ENCODE data around the gene OIT3. TPM values are rescaled to one million over a fixed set of nuclear protein-coding genes. Genes with fewer than 3 reads are reported as not detected.
"Not testable (repeated sequence)": the region's sequence is repeated elsewhere in the genome, so short reads cannot be mapped to it uniquely, and the experiment has no call there.

Gene OIT3
- polyA plus RNA-seq, 1 donor, result 3.0 TPM

GRCh38 chr10:72903941-72904446 is 10.5 kb downstream of the OIT3 start:
- not testable (repeated sequence) for DNase-seq

DNA sequence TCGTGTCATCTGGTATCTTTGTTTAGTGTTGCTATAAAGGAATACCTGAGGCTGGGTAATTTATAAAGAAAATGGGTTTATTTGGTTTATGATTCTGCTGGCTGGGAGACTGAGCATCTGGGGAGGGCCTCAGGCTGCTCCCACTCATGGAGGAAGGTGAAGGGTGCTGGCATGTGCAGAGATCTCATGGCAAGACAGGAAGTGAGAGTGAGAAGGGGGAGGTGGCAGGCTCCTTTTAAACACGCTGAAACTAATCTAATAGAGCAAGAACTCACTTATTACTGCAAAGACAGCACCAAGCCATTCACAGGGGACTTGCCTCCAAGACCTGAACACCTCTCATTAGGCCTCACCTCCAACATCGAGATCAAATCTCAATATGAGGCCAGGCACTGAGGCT is 11.3 kb downstream of the OIT3 start:
- no peak for DNase-seq

DNA sequence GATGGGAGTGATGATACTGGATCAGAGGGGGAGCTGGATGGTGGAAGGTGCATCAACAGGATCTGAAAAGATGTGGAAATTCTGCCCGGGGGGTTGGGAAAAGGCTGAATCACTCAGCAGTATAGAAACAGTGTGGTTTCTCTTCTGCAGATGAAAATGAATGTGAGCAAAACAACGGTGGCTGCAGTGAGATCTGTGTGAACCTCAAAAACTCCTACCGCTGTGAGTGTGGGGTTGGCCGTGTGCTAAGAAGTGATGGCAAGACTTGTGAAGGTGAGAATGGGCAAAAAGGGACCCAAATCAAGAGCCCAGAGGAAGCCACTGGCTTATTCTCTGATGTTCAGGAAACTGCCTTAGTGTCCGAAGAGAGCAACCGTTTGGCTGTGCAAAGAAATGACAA is 12.9 kb downstream of the OIT3 start:
- no peak for DNase-seq

- DNase-seq, result no peak
Observed at GRCh38 chr10:72910705-72911104, 17.2 kb downstream of the OIT3 start.

GRCh38 chr10:72911758-72912157 is 18.2 kb downstream of the OIT3 start:
- DNase-seq, result no peak

DNA sequence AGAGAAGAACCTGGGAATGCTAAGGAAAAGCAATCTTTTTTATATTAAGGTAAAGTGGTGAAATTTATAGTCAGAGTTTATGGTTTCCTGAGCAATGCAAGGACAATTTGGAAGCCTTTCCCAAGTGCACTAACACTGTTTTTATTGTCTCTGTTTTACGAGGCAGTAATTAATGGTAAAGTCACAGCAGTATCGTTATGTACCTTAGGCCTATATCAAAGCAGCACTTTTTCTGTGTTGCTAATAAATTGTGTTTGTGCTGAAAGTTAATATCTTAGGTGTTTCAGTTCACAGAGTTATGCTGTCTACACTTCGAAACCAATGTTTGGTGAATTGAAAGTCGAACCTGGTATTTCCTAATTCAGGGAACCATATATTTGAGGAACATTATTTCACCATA is 19.2 kb downstream of the OIT3 start:
- peak; percentile 32 for DNase-seq

- no peak for DNase-seq
Observed at GRCh38 chr10:72913287-72913686, 19.7 kb downstream of the OIT3 start.

GRCh38 chr10:72917201-72917600 is 23.7 kb downstream of the OIT3 start:
- not testable (repeated sequence) for DNase-seq

DNA sequence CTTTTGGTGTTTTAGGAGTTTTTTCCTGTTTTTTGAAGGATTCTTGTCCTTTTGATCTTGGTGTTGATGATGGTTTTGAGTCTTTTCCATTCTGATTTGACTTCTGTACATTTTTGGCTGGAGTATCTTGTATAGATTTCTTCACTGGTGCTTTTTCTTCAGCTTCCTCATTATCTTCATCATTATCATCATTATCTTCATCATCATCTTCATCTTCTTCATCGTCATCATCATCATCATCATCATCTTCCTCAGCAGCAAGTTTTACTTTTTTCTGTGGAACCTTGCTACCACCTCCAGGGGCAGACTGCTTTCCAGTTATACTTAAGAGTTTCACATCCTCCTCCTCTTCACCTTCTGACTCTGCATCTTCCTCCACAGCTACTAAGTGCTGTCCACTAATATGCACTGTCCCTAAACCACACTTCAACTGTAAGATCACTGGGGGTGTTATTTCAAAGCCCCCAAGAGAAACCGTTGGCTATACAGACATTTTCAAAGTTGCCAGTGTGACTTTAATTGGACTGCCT is 24.3 kb downstream of the OIT3 start:
- not testable (repeated sequence) for DNase-seq

GRCh38 chr10:72918352-72918751 is 24.8 kb downstream of the OIT3 start:
- DNase-seq, result no peak

DNA sequence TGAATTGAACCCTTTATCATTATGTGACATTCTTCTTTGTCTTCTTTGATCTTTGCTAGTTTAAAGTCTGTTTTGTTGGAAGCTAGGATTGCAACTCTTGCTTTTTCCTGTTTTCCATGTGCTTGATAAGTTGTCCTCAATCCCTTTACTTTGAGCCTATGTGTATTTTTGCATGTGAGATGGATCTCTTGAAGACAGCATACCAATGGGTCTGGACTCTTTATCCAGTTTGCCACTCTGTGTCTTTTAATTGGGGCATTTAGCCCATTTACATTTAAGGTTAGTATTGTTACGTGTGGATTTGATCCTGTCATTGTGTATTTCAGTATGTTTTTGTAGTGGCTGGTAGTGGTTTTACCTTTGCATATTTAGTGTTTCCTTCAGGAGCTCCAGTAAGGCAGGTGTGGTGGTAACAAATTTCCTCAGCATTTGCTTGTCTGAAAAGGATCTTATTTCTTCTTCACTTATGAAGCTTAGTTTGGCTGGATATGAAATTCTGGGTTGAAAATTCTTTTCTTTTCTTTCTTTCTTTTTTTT is 27.7 kb downstream of the OIT3 start:
- DNase-seq, result not testable (repeated sequence)

DNA sequence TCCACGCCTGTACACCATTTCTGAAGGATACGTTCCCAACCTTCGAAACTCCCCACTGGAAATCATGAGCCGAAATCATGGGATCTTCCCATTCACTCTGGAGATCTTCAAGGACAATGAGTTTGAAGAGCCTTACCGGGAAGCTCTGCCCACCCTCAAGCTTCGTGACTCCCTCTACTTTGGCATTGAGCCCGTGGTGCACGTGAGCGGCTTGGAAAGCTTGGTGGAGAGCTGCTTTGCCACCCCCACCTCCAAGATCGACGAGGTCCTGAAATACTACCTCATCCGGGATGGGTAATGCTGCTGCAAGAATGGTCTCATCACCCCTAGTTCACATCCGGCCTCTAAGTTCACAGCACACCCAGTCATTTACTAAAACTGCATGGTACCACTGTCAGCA is 30.8 kb downstream of the OIT3 start:
- DNase-seq, result no peak

- DNase-seq, result no peak
Observed at GRCh38 chr10:72925951-72926465, 32.5 kb downstream of the OIT3 start.

GRCh38 chr10:72927485-72927884 is 33.9 kb downstream of the OIT3 start:
- no peak for DNase-seq

- DNase-seq, result no peak
Observed at GRCh38 chr10:72928798-72929197, 35.3 kb downstream of the OIT3 start.

- DNase-seq, result no peak
Observed at GRCh38 chr10:72930276-72930675, 36.7 kb downstream of the OIT3 start.

DNA sequence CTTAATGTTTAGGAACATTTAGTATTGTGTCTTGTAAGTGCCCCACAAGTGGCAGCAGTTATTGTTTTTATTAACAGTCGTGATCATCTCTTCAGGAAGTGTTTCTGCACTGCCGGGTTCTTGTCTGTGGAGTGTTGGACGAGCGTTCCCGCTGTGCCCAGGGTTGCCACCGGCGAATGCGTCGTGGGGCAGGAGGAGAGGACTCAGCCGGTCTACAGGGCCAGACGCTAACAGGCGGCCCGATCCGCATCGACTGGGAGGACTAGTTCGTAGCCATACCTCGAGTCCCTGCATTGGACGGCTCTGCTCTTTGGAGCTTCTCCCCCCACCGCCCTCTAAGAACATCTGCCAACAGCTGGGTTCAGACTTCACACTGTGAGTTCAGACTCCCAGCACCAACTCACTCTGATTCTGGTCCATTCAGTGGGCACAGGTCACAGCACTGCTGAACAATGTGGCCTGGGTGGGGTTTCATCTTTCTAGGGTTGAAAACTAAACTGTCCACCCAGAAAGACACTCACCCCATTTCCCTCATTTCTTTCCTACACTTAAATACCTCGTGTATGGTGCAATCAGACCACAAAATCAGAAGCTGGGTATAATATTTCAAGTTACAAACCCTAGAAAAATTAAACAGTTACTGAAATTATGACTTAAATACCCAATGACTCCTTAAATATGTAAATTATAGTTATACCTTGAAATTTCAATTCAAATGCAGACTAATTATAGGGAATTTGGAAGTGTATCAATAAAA is 38.9 kb downstream of the OIT3 start:
- no peak for DNase-seq

- DNase-seq, result no peak
Observed at GRCh38 chr10:72935361-72935760, 41.8 kb downstream of the OIT3 start.

- DNase-seq, result no peak
Observed at GRCh38 chr10:72943498-72944234, 50.1 kb downstream of the OIT3 start.

DNA sequence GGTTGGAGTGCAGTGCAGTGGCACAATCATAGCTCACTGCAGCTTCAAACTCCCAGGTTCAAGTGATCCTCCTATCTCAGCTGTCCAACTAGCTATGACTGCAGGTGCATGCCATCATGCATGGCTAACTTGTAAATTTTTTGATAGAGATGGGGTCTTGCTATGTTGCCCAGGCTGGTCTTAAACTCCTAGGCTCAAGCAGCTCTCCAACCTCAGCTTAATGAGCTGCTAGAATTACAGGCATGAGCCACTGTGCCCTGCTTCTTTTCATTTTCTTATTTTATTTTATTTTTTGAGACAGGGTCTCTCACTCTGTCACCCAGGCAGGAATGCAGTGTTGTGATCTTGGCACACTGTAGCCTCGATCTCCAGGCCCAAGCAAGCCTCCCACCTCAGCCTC is 53.4 kb downstream of the OIT3 start:
- no peak for DNase-seq

DNA sequence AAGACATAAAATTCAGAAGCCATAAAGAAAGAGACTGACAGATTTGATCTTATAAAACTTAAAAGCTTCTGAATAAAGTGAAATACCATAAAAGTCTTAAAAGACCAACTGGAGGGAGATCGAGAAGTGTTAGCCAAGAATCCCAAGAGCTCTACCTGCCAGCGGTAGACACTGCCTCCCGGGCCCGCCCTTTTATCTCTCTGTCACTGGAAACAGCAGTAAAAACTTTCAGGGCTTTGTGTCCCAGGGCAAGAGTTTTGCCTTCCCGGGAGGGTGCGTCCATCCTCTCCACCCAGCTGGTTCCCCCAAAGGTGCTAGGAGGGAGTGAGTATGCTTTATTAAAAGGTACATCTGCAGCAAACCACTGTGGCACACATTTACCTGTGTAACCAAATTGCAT is 55.2 kb downstream of the OIT3 start:
- no peak for DNase-seq

DNA sequence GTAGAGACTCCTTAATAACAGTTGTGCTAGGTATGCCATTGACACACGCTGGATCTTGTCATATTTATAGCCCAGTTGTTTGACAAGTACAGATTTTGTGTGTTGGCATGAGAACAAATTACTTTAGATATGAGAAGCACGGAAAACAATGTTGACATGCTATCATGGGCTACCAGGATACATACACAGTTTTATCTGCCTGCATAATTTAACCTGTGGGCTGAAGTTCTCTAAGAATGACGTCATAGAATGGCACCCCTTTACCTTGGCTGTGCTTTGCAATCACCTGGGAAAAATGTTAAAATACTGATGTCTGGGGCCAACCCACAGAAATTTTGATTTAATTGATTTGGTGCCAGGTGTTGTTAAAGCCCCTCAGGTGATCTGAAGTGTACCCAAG is 58.2 kb downstream of the OIT3 start:
- DNase-seq, result no peak

DNA sequence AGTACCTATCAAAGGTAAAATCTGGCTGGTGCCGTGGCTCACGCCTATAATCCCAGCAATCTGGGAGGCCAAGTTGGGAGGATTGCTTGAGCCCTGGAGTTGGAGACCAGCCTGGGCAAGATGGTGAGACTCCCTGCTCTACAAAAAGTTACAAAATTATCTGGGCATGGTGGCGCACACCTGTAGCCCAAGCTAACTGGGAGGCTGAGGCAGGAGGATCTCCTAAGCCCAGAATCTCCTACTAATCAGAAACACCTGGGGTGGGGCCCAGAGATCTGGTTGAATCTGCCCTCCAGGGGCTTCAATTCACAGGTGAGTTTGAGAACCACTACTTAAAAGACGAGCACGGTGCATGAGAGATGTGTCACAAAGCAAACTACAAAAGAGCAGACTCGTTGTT is 58.6 kb downstream of the OIT3 start:
- DNase-seq, result no peak
